Measurements from ENCODE around the gene ADK.

The ADK gene

GRCh38 chr10:74589226-74589673, 438.2 kb downstream of the ADK start:
- peak; percentile 10 to 44 (median 31) for DNase-seq (ENCODE audit: low read depth in 2 of 3, low spot score in 2 of 3)

- DNase-seq (ENCODE audit: low read depth in 2 of 3, low spot score in 2 of 3): no peak
These were observed 438.8 kb downstream of the ADK start for GRCh38 chr10:74589851-74590250.

- no peak for DNase-seq (ENCODE audit: low read depth in 2 of 3, low spot score in 2 of 3)
These were observed 442.4 kb downstream of the ADK start for GRCh38 chr10:74593470-74593869.

- DNase-seq (ENCODE audit: low read depth in 2 of 3, low spot score in 2 of 3): no peak
These were observed 445.7 kb downstream of the ADK start for GRCh38 chr10:74596713-74597112.

- no peak for DNase-seq (ENCODE audit: low read depth in 2 of 3, low spot score in 2 of 3)
These were observed 448.0 kb downstream of the ADK start for GRCh38 chr10:74598891-74599566.

- DNase-seq (ENCODE audit: low read depth in 2 of 3, low spot score in 2 of 3): no peak
These were observed 448.7 kb downstream of the ADK start for GRCh38 chr10:74599672-74600071.

GRCh38 chr10:74600170-74600569, 449.1 kb downstream of the ADK start:
- DNase-seq (ENCODE audit: low read depth in 2 of 3, low spot score in 2 of 3): no peak

GRCh38 chr10:74602576-74602975, 451.6 kb downstream of the ADK start:
- DNase-seq (ENCODE audit: low read depth in 2 of 3, low spot score in 2 of 3): no peak

- no peak for DNase-seq (ENCODE audit: low read depth in 2 of 3, low spot score in 2 of 3)
These were observed 459.3 kb downstream of the ADK start for GRCh38 chr10:74610299-74610698.

- DNase-seq (ENCODE audit: low read depth in 2 of 3, low spot score in 2 of 3): no peak
These were observed 461.2 kb downstream of the ADK start for GRCh38 chr10:74612195-74612594.

GRCh38 chr10:74620626-74621025, 469.6 kb downstream of the ADK start:
- DNase-seq (ENCODE audit: low read depth in 2 of 3, low spot score in 2 of 3): no peak

GRCh38 chr10:74623786-74624185, 472.8 kb downstream of the ADK start:
- no peak for DNase-seq (ENCODE audit: low read depth in 2 of 3, low spot score in 2 of 3)

- DNase-seq (ENCODE audit: low read depth in 2 of 3, low spot score in 2 of 3): no peak
These were observed 473.5 kb downstream of the ADK start for GRCh38 chr10:74624501-74624900.

- no peak for DNase-seq (ENCODE audit: low read depth in 2 of 3, low spot score in 2 of 3)
These were observed 477.1 kb downstream of the ADK start for GRCh38 chr10:74628136-74628535.

- no peak for DNase-seq (ENCODE audit: low read depth in 2 of 3, low spot score in 2 of 3)
These were observed 484.0 kb downstream of the ADK start for GRCh38 chr10:74634995-74635536.

- no peak for DNase-seq (ENCODE audit: low read depth in 2 of 3, low spot score in 2 of 3)
These were observed 484.6 kb downstream of the ADK start for GRCh38 chr10:74635655-74636054.

GRCh38 chr10:74637685-74638084, 486.7 kb downstream of the ADK start:
- no peak for DNase-seq (ENCODE audit: low read depth in 2 of 3, low spot score in 2 of 3)

- no peak for DNase-seq (ENCODE audit: low read depth in 2 of 3, low spot score in 2 of 3)
These were observed 489.3 kb downstream of the ADK start for GRCh38 chr10:74640134-74640921.

GRCh38 chr10:74641659-74642058, 490.6 kb downstream of the ADK start:
- no peak for DNase-seq (ENCODE audit: low read depth in 2 of 3, low spot score in 2 of 3)

- no peak for DNase-seq (ENCODE audit: low read depth in 2 of 3, low spot score in 2 of 3)
These were observed 492.0 kb downstream of the ADK start for GRCh38 chr10:74642901-74643595.

GRCh38 chr10:74643596-74643975, 492.6 kb downstream of the ADK start:
- no peak for DNase-seq (ENCODE audit: low read depth in 2 of 3, low spot score in 2 of 3)

- no peak for DNase-seq (ENCODE audit: low read depth in 2 of 3, low spot score in 2 of 3)
These were observed 493.7 kb downstream of the ADK start for GRCh38 chr10:74644738-74645137.
